HG03095 (cell line): ENCODE data around the gene ITM2B.

Experiments used
- ATAC-seq: cut with Tn5 transposase; IDR thresholded peaks from one replicate; pipeline ENCODE4 v1.9.1; 2021; ENCODE audit warnings: moderate library complexity; ENCODE audit not compliant: unreplicated experiment

ITM2B gene

GRCh38 chr13:48255090-48255489, 22.1 kb downstream of the ITM2B start:
- no peak for ATAC-seq

GRCh38 chr13:48255954-48256353, 22.9 kb downstream of the ITM2B start:
- no peak for ATAC-seq

- no peak for ATAC-seq
Measured at GRCh38 chr13:48258002-48258401, 25.0 kb downstream of the ITM2B start.

- no peak for ATAC-seq
Measured at GRCh38 chr13:48258430-48258829, 25.4 kb downstream of the ITM2B start.

GRCh38 chr13:48260970-48261369, 28.0 kb downstream of the ITM2B start:
- no peak for ATAC-seq

- no peak for ATAC-seq
Measured at GRCh38 chr13:48263196-48263595, 30.2 kb downstream of the ITM2B start.

GRCh38 chr13:48264058-48264457, 31.1 kb downstream of the ITM2B start:
- ATAC-seq, result no peak

- ATAC-seq, result no peak
Measured at GRCh38 chr13:48265217-48265815, 32.3 kb downstream of the ITM2B start.

- no peak for ATAC-seq
Measured at GRCh38 chr13:48266150-48266549, 33.1 kb downstream of the ITM2B start.

GRCh38 chr13:48266701-48267639, 34.0 kb downstream of the ITM2B start:
- ATAC-seq, result no peak

GRCh38 chr13:48268019-48268418, 35.0 kb downstream of the ITM2B start:
- no peak for ATAC-seq

GRCh38 chr13:48273346-48273745, 40.3 kb downstream of the ITM2B start:
- no peak for ATAC-seq

- no peak for ATAC-seq
Measured at GRCh38 chr13:48275507-48275906, 42.5 kb downstream of the ITM2B start.

- ATAC-seq, result no peak
Measured at GRCh38 chr13:48278806-48279205, 45.8 kb downstream of the ITM2B start.

GRCh38 chr13:48281556-48281955, 48.5 kb downstream of the ITM2B start:
- ATAC-seq, result no peak

GRCh38 chr13:48291730-48292129, 58.7 kb downstream of the ITM2B start:
- no peak for ATAC-seq

- no peak for ATAC-seq
Measured at GRCh38 chr13:48292650-48293049, 59.6 kb downstream of the ITM2B start.

- ATAC-seq, result no peak
Measured at GRCh38 chr13:48294653-48295052, 61.6 kb downstream of the ITM2B start.

- no peak for ATAC-seq
Measured at GRCh38 chr13:48295271-48295670, 62.3 kb downstream of the ITM2B start.

GRCh38 chr13:48296528-48296927, 63.5 kb downstream of the ITM2B start:
- no peak for ATAC-seq

GRCh38 chr13:48297131-48297786, 64.3 kb downstream of the ITM2B start:
- ATAC-seq, result no peak

- ATAC-seq, result no peak
Measured at GRCh38 chr13:48299591-48299990, 66.6 kb downstream of the ITM2B start.
